ELR (cell line): Measurements from ENCODE around the gene CTNNA2.

Experiments used
- DNase-seq: peaks from one replicate; pipeline ENCODE4 v3.0.0-alpha.2; 2015; ENCODE audit warnings: low read depth

Gene CTNNA2

DNA sequence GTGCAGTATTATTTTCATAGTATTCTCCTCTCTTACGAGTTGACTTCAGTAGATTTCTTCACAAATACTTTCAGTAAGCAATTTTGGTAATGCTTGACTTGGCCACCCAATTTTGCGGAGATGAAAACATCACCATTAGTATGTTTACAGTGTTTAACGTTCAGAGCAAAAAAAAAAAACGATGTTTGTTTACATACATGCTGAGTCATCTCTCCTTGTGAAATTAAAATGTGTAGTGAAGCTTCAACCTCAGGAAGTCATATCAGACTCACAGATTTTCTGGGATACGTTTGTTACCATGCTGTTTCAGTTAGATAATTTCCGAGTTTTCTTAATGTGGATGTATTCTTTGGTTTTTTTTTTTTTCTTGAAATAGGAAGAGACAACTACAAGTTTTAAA lies 100.1 kb downstream of the CTNNA2 start:
- DNase-seq = peak; percentile 68

GRCh38 chr2:79619442-79619841 lies 106.6 kb downstream of the CTNNA2 start:
- DNase-seq = no peak

GRCh38 chr2:79619976-79620375 lies 107.1 kb downstream of the CTNNA2 start:
- no peak for DNase-seq

GRCh38 chr2:79620679-79621078 lies 107.8 kb downstream of the CTNNA2 start:
- DNase-seq = no peak

DNA sequence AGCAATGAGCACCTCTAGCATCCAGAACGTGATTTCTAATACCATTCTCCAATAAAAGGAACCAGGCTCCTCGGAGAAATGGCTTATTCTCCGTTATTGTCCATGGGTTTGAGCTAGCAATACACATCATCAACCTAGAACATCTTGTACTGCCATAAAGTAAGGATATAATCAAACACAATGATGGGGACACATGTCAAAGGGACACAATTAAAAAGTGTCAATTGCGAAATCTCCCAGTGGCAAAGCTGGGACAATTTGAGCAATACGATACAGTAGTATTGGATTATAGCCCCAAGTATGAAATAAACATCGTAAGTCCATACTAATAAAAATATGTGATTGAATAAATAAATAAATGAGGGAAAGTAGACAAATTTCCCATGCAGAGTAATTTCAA lies 108.4 kb downstream of the CTNNA2 start:
- DNase-seq = no peak

DNA sequence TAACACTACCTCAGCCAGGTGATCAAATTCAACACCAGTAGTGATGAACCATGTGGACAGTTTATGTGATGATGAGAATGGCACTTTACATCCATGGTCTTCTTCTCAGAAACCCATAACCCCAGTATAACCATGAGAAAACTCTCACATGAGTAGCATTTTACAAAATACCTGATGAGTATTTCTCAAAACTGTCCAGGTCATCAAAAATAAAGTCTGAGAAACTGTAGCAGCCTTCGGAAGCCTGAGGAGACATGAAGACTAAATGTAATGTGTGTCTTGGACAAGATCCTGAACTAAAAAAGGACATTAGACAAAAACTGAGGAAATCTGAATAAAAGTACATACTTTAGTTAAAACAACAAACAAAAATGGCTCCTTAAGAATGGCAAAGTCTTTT lies 108.9 kb downstream of the CTNNA2 start:
- DNase-seq = no peak

DNA sequence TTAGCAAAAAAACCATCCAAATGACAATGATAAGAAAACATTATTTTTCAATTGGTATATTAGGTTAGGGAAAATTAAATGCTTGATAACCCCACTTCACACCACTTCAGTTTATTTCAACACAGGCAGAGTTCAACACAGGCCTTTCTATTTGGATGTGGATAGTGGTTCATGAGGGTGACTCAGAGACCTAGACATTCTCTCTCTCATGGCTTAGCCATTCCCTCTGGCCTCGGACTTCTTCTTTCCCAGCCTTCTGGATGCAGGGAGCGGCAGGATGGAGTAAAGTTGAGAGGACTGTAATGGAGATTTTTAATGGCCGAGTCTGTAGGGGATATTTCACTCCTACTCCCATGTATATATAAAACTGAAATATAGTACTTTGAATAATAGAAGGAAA lies 109.7 kb downstream of the CTNNA2 start:
- DNase-seq = peak; percentile 73

- DNase-seq = no peak
Measured at GRCh38 chr2:79627237-79627636, 114.4 kb downstream of the CTNNA2 start.

DNA sequence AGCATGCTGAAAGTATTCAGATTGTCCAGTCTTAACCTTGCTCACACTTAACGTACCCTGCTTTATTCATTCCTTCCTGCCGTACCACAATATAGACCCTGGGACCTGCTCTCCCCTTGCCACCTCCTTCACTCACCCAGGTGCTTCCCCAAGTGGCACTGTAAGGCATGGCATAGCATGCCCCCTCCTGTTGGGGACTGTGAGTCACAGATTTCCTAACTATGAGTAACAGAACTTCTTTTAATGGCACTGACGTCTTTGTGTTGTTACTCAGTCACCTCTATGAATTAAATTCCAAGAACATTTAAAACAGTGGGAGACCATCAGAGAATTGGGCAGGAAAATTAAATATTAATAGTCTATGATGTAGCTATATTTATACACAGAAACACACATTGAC lies 117.2 kb downstream of the CTNNA2 start:
- peak; percentile 70 for DNase-seq

GRCh38 chr2:79630972-79631557 lies 118.2 kb downstream of the CTNNA2 start:
- DNase-seq = peak; percentile 11

GRCh38 chr2:79638410-79638809 lies 125.6 kb downstream of the CTNNA2 start:
- DNase-seq = peak; percentile 58

GRCh38 chr2:79638954-79639353 lies 126.1 kb downstream of the CTNNA2 start:
- no peak for DNase-seq

GRCh38 chr2:79640001-79640400 lies 127.2 kb downstream of the CTNNA2 start:
- DNase-seq = no peak

GRCh38 chr2:79649531-79649930 lies 136.7 kb downstream of the CTNNA2 start:
- DNase-seq = no peak

GRCh38 chr2:79660557-79660956 lies 147.7 kb downstream of the CTNNA2 start:
- DNase-seq = peak; percentile 15

- no peak for DNase-seq
Measured at GRCh38 chr2:79665091-79665490, 152.2 kb downstream of the CTNNA2 start.

- DNase-seq = no peak
Measured at GRCh38 chr2:79666430-79666829, 153.6 kb downstream of the CTNNA2 start.

- no peak for DNase-seq
Measured at GRCh38 chr2:79669714-79670113, 156.9 kb downstream of the CTNNA2 start.

DNA sequence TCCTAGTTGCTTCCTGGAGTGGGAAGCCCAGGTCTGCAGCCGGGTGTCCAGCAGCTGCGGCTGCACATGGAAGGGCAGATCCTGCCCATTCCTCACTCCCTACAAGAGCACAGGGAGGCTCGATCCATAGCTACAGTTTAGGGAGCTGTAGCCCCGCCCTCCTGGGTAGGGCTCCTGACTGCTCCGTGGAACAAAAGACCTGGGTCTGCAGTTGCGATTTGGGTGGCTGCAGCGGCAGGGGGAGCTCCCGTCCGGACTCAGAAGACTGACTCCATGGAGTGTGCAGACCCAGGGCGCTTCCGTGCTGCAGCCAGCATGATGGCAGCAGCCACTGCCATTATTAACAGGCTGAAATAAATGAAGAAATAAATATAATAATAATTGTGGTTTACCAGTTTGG lies 157.3 kb downstream of the CTNNA2 start:
- DNase-seq = no peak

DNA sequence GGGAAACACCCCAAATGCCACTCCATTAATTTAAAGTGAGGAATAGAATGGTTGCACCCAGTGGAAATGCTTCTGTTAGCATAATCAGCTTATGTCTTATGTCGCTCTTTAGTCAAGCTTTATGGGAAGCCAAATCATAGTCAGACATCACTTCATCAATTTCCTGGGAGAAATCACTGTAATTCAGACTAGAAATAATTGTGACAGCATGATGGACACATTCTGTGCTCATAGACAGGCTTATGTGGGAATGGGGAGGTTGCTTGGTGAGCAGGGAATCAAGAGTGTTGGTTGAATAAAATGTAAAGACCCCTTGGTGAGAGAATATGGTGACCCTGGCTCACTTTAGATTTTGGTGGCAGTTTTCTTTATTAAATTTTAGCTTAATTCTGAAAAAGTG lies 174.0 kb downstream of the CTNNA2 start:
- no peak for DNase-seq

GRCh38 chr2:79695248-79695647 lies 182.4 kb downstream of the CTNNA2 start:
- no peak for DNase-seq

- DNase-seq = no peak
Measured at GRCh38 chr2:79697200-79697599, 184.3 kb downstream of the CTNNA2 start.

DNA sequence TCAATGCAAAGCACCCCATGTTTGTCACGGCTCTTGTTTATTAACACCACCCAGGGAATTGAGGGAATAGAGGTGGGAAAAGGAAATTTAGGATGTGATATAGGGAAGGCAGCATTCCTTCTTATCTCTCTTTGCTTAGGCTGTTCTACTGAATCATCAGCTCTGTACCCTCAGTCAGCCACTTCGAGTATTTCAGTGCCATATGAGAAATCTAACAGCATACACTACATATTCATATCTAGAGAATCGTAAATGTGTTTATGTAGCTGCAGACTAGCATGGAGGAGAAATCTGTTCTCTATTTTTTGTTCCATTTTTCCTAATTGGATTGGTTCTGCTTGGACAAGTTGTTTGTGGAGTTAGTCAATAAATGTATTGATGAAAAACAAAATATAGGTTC lies 187.8 kb downstream of the CTNNA2 start:
- no peak for DNase-seq

DNA sequence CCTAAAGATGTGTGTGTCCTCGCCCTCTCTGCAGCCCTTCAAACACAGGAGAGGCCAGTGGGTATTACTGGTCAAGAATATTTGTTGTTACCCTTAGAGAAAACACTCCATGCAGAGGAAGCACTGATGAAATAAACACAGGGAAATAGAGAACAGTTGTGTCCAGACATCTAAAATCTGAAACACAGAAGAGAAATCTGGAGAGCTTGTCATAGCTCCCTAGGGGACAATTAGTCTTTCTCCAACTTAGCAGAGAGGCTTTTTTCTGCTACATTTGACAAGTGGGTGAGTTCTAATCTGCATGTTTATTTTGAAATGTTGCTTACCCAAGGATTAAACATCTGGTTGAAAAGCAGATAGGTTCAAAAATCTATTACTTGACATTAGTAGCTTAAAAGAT lies 190.1 kb downstream of the CTNNA2 start:
- DNase-seq = no peak

DNA sequence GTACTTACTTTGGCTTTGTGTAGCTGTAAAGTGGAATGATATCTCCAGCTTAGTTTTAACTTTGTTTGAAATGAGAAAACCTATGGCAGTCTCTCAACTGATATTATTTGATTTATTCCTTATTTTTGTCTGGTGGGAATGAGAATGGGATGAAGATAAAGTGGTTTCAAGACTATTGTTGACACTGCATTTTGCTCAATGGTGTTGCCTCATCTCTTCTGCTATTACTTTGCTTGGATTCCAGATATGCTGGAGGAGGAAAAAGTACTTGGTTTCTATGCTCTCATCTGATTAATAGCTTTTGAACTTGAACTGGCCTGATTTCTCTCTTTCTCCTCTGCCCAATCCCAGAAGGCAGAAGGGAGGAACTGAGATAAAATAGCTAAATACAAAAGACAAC lies 198.2 kb downstream of the CTNNA2 start:
- no peak for DNase-seq
